Calu3 (cell line): ENCODE measurements around the gene SLC25A21. TPM values are rescaled to one million over a fixed set of nuclear protein-coding genes. Genes with fewer than 3 reads are reported as not detected.
"Not testable (repeated sequence)": the region's sequence is repeated elsewhere in the genome, so short reads cannot be mapped to it uniquely, and the experiment has no call there.

Experiments
- BruUV-seq: library from RNA; stranded (reverse); fragments of 400-500 nt; replicated peaks from 2 replicates; lab custom pipeline; 2021; lab: Mats Ljungman, UMichigan
- CTCF ChIA-PET: fragments of 300-600 bp; sonication (Branson Sonifier 250); formaldehyde crosslinking; loops from one replicate; lab custom pipeline; 2022; ENCODE audit warnings: antibody characterized with exemption; lab: Charles Lee
- DNase-seq: peaks from one replicate; pipeline ENCODE4 v3.0.0; 2022
- H3K27ac Mint-ChIP-seq: one replicate; pipeline ENCODE4 v1.8.0; 2022; ENCODE audit warnings: mixed read lengths; ENCODE audit not compliant: unreplicated experiment
- H3K27me3 Mint-ChIP-seq: one replicate; pipeline ENCODE4 v1.8.0; 2022; ENCODE audit warnings: mixed read lengths; ENCODE audit not compliant: unreplicated experiment
- H3K36me3 Mint-ChIP-seq: one replicate; pipeline ENCODE4 v1.8.0; 2022; ENCODE audit warnings: mild to moderate bottlenecking, moderate library complexity, mixed read lengths; ENCODE audit not compliant: insufficient read depth, unreplicated experiment
- H3K4me1 Mint-ChIP-seq: one replicate; pipeline ENCODE4 v1.8.0; 2022; ENCODE audit warnings: mild to moderate bottlenecking, low read depth, mixed read lengths; ENCODE audit not compliant: unreplicated experiment
- H3K4me3 Mint-ChIP-seq: one replicate; pipeline ENCODE4 v1.8.0; 2022; ENCODE audit warnings: mild to moderate bottlenecking, low read depth, moderate library complexity, mixed read lengths; ENCODE audit not compliant: unreplicated experiment
- H3K9me3 Mint-ChIP-seq: one replicate; pipeline ENCODE4 v1.8.0; 2022; ENCODE audit warnings: low read depth, mixed read lengths; ENCODE audit not compliant: unreplicated experiment
- intact Hi-C: fragments of 100-400 bp; cut with micrococcal nuclease; formaldehyde crosslinking; loops from one replicate; pipeline ENCODE4 v1.10.0; 2022; ENCODE audit not compliant: unreplicated experiment
- total RNA-seq: library from RNA; stranded (reverse); gene quantifications from 2 replicates; pipeline ENCODE4 v1.2.3, GENCODE V29; 2022
- TF ChIP-seq, protein P1 (sequence below): fragments of 200-600 bp; IDR thresholded peaks from one replicate; pipeline ENCODE4 v1.8.0; 2022; ENCODE audit warnings: antibody characterized with exemption; ENCODE audit not compliant: unreplicated experiment

The SLC25A21 gene
- total RNA-seq, 1 experiment from 2014 or later = 1.4 TPM

DNA sequence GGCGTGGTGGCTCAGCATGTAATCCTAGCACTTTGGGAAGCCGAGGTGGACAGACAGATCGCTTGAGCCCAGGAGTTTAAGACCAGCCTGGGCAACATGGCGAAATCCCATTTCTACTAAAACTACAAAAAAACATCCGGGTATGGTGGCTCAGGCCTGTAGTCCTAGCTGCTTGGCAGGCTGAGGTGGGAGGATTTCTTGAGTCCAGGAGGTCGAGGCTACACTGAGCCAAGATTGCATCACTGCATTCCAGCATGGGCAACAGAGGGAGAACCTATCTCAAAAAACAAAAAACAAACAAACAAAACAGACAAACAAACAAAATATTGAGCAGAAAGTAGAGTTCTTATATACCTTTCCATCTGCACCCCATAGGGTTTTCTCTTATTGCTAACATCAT, 9.0 kb upstream of the SLC25A21 start:
- Mint-ChIP-seq H3K4me1 (no peaks in the 10 kb centered on the region), H3K4me3 (no peak overlapping the region), H3K27me3 (no peaks in the 10 kb centered on the region), H3K36me3 (no peaks in the 10 kb centered on the region), H3K9me3 (no peaks in the 10 kb centered on the region), H3K27ac (no peak overlapping the region)
- intact Hi-C loops = no loop called here
- no TSS peak for BruUV-seq
- CTCF ChIA-PET = no interaction called here
- no peak for DNase-seq
- TF ChIP-seq, protein P1, sequence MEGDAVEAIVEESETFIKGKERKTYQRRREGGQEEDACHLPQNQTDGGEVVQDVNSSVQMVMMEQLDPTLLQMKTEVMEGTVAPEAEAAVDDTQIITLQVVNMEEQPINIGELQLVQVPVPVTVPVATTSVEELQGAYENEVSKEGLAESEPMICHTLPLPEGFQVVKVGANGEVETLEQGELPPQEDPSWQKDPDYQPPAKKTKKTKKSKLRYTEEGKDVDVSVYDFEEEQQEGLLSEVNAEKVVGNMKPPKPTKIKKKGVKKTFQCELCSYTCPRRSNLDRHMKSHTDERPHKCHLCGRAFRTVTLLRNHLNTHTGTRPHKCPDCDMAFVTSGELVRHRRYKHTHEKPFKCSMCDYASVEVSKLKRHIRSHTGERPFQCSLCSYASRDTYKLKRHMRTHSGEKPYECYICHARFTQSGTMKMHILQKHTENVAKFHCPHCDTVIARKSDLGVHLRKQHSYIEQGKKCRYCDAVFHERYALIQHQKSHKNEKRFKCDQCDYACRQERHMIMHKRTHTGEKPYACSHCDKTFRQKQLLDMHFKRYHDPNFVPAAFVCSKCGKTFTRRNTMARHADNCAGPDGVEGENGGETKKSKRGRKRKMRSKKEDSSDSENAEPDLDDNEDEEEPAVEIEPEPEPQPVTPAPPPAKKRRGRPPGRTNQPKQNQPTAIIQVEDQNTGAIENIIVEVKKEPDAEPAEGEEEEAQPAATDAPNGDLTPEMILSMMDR = no peak

DNA sequence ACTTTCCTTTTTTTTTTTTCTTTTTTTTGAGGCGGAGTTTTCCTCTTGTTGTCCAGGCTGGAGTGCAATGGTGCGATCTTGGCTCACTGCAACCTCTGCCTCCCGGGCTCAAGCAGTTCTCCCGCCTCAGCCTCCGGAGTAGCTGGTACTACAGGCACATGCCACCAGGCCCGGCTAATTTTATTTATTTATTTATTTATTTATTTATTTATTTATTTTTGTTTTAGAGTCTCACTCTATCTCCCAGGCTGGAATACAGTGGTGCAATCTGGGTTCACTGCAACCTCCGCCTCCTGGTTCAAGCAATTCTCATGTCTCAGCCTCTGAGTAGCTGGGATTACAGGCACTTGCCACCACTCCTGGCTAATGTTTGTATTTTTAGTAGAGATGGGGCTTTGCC, 8.5 kb upstream of the SLC25A21 start:
- H3K36me3 Mint-ChIP-seq, BruUV-seq, CTCF ChIA-PET, H3K27ac Mint-ChIP-seq, intact Hi-C loops, H3K27me3 Mint-ChIP-seq, DNase-seq, H3K4me3 Mint-ChIP-seq, H3K4me1 Mint-ChIP-seq, H3K9me3 Mint-ChIP-seq: not testable (repeated sequence)

DNA sequence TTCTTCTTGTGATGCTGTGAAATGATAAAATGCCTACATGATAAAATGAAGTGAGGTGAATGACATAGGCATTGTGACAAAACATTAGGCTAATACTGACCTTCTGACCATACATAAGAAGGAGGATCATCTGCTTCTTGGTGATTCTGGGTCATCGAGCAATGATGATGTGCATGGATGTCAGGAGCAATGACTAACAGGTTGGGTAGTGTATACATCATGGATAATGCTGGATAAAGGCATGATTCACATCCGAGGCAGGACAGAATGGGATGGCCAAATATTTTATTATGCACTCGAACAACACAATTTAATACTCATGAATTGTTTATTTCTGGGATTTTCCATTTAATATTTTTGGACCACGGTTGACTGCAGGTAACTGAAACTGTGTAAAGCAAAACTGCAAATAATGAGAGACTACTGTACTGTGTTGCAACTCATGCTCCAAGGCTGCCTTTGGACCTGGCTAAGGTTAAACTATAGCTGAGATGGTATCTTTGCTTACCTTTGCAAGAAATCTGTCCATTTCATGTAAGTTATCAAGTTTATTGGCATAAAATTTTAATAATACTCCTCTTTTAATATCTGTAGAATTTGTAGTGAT, 7.6 kb upstream of the SLC25A21 start:
- Mint-ChIP-seq H3K27me3 (no peaks in the 10 kb centered on the region), H3K4me3 (no peak overlapping the region), H3K4me1 (no peaks in the 10 kb centered on the region), H3K27ac (no peak overlapping the region), H3K36me3 (no peaks in the 10 kb centered on the region), H3K9me3 (no peaks in the 10 kb centered on the region)
- DNase-seq = no peak
- TF ChIP-seq, protein P1 = no peak
- BruUV-seq = no TSS peak
- CTCF ChIA-PET = no interaction called here
- intact Hi-C loops = no loop called here

DNA sequence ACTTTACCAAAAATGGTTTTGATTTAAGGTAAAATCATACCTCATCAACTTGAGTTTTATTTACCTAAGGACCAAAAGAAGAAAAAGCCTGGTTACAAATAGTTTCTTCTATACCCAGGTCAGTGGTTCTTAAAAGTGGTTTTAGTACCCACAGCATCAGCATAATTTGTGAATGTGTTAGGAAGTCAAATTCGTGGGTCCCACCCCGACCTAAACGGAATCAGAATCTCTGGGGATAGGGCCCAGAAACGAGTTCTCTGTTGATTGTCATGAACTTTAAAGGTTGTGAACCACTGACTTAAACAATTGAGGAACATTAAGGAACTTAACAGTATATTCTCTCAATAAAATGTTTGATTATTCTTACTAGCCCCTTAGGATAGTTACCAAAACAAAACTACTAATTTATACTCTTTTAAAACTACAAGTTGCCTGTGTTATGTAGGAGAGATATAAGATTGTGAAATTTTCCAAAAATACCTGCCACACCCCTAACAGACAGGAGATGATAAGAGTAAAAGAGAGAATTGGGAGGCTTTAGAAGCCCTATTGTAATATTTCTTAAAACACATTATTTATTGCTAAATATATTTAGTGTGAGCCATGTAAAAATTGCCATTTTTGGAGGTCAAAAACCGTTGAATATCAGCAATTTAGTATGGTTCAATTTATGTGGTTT, 669 bp upstream of the SLC25A21 start:
- Mint-ChIP-seq H3K4me1 (no peaks in the 10 kb centered on the region), H3K27ac (peak overlapping the region; percentile 90), H3K27me3 (no peaks in the 10 kb centered on the region), H3K9me3 (no peaks in the 10 kb centered on the region), H3K36me3 (peaks cover 11% of the 10 kb centered on the region), H3K4me3 (peak overlapping the region; percentile 85)
- BruUV-seq = no TSS peak
- intact Hi-C loops = loop anchor here (2.0 to 5.0 kb wide), 2 partner anchors 26 to 59 kb away; no protein-coding TSS in a partner anchor
- no peak for DNase-seq
- TF ChIP-seq, protein P1 = no peak
- CTCF ChIA-PET = interaction anchor here (1.2 kb wide), 1 partner anchor 517 kb away, joined by 3 read pairs; no protein-coding TSS in a partner anchor

DNA sequence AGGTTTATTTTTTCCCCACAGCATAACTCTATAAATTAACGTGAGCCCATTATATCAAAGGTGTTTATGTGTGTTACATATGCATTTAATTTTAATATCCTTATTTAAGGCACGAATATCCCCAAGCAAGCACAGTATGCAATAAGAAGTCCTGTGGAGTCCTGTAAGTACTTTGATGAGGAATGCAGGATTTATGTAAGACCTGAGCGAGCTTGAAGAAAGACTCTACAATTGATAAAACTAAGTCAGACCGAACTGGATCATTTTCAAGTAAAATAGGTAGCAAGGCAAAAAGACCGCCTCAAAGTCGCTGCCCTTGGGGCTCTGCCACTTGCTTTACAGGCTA, 755 bp downstream of the SLC25A21 start:
- TF ChIP-seq, protein P1 = no peak
- Mint-ChIP-seq H3K27me3 (no peaks in the 10 kb centered on the region), H3K27ac (peak overlapping the region; percentile 90), H3K4me3 (peak overlapping the region; percentile 85), H3K9me3 (no peaks in the 10 kb centered on the region), H3K36me3 (peaks cover 11% of the 10 kb centered on the region), H3K4me1 (no peaks in the 10 kb centered on the region)
- intact Hi-C loops = loop anchor here (2.0 to 5.0 kb wide), 2 partner anchors 27 to 61 kb away; no protein-coding TSS in a partner anchor
- DNase-seq = no peak
- BruUV-seq = TSS peak; percentile 70
- CTCF ChIA-PET = no interaction called here
